ENCODE data around the gene ADCK1.

DNA sequence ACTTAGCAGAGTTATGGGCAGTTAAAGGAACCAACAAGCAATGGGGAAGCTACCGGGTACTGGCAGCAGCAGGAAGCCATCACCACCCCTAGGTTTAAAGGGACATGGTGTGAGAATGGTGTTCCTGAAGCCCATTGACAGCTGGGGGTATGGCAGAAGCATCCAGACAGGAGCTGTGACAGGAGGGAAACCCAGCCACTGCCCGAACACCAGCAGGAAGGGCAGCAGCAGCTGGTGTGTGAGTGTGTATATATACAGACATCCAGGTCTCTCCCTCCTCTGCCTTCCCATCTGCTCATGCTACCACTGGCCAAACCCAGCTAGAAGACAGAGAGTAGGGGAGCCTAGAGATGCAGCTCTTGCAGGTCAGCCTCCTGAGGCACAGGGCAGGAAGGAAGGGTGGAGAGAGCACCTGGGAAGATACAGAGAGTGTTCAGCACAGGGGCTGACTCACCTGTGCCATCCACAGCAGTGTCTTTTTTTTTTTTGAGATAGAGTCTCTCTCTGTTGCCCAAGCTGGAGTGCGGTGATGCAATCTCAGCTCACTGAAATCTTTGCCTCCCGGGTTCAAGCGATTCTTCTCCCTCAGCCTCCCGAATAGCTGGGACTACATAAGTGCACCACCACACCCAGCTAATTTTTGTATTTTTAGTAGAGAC lies 9.2 kb upstream of the ADCK1 start:
- TF ChIP-seq POLR2A (IDR thresholded peaks at IDR 0.05) (no peak), CTCF (IDR thresholded peaks at IDR 0.05) (no peak)
